Kidney epithelial cell (primary cell): ENCODE data around the gene PLXNB3. TPM values are rescaled to one million over a fixed set of nuclear protein-coding genes. Genes with fewer than 3 reads are reported as not detected.

ENCODE experiments used
- DNase-seq: peaks from one replicate; pipeline ENCODE4 v3.0.0-alpha.2; 2010; ENCODE audit warnings: low read depth
- H3K27me3 ChIP-seq: 2 replicates; pipeline ENCODE4 v1.6.0; 2011; ENCODE audit warnings: low read length; ENCODE audit not compliant: control insufficient read depth, insufficient read depth
- H3K36me3 ChIP-seq: 2 replicates; pipeline ENCODE4 v1.5.1; 2011; ENCODE audit warnings: low read length; ENCODE audit not compliant: control insufficient read depth, insufficient read depth
- H3K4me3 ChIP-seq: 2 replicates; pipeline ENCODE4 v1.5.1; 2011; ENCODE audit warnings: low read depth, mild to moderate bottlenecking, control low read depth, low read length
- CTCF ChIP-seq: IDR thresholded peaks from 2 replicates; pipeline ENCODE4 v1.5.1; 2011; ENCODE audit warnings: mild to moderate bottlenecking, moderate library complexity, low read length, control low read depth, inconsistent platforms; ENCODE audit not compliant: insufficient read depth, poor library complexity, severe bottlenecking
- total RNA-seq: library from RNA; depleted of rRNA; stranded (reverse); fragments of >200 nt; gene quantifications from 2 replicates; pipeline ENCODE4 v1.2.3, GENCODE V29; 2015

Gene PLXNB3
- total RNA-seq, 1 donor from 2014 or later: 3.6 TPM

- no peak for DNase-seq
- Histone ChIP-seq H3K4me3 (no peak overlapping the region), H3K36me3 (no peaks in the 10 kb centered on the region), H3K27me3 (peaks cover 25% of the 10 kb centered on the region)
- no peak for TF ChIP-seq CTCF
These were observed 61.0 kb downstream of the PLXNB3 start for GRCh38 chrX:153825042-153825441.

Other genes starting within 250 kb of the PLXNB3 start
- not detected in 2 replicates for gene ATP2B3, start 246.6 kb upstream of the PLXNB3 start, total RNA-seq
- gene CCNQ, start 165.1 kb upstream of the PLXNB3 start, total RNA-seq: 29.3 and 36.6 TPM in 2 replicates
- 3.2 and 4.1 TPM in 2 replicates for gene DUSP9, start 117.0 kb upstream of the PLXNB3 start, total RNA-seq
- gene PNCK, start 90.4 kb upstream of the PLXNB3 start, total RNA-seq: 0.34 and 1.6 TPM in 2 replicates
- 35.0 and 36.0 TPM in 2 replicates for gene SLC6A8, start 76.3 kb upstream of the PLXNB3 start, total RNA-seq
- gene BCAP31, start 39.9 kb upstream of the PLXNB3 start, total RNA-seq: 148 and 179 TPM in 2 replicates
- 14.2 and 15.3 TPM in 2 replicates for gene ABCD1, start 39.4 kb upstream of the PLXNB3 start, total RNA-seq
- gene SRPK3, start 16.8 kb downstream of the PLXNB3 start, total RNA-seq: 0.08 and 0.27 TPM in 2 replicates
- gene IDH3G, start 30.1 kb downstream of the PLXNB3 start, total RNA-seq: 80.6 and 84.0 TPM in 2 replicates
- 300 and 319 TPM in 2 replicates for gene SSR4, start 30.4 kb downstream of the PLXNB3 start, total RNA-seq
- gene PDZD4, start 66.3 kb downstream of the PLXNB3 start, total RNA-seq: 0.68 and 1.8 TPM in 2 replicates
- 122 and 138 TPM in 2 replicates for gene L1CAM, start 121.9 kb downstream of the PLXNB3 start, total RNA-seq
- 0.08 and 0.21 TPM in 2 replicates for gene AVPR2, start 140.4 kb downstream of the PLXNB3 start, total RNA-seq
- 12.7 and 14.0 TPM in 2 replicates for gene ARHGAP4, start 162.0 kb downstream of the PLXNB3 start, total RNA-seq
- gene NAA10, start 170.8 kb downstream of the PLXNB3 start, total RNA-seq: 139 and 141 TPM in 2 replicates
- 22.9 and 38.7 TPM in 2 replicates for gene RENBP, start 180.4 kb downstream of the PLXNB3 start, total RNA-seq
- 56.2 and 72.2 TPM in 2 replicates for gene HCFC1, start 207.6 kb downstream of the PLXNB3 start, total RNA-seq
- gene TMEM187, start 208.5 kb downstream of the PLXNB3 start, total RNA-seq: 6.7 and 11.9 TPM in 2 replicates